GM19372 (cell line): ENCODE measurements around the gene XRCC5.
"Not testable (repeated sequence)": the region's sequence is repeated elsewhere in the genome, so short reads cannot be mapped to it uniquely, and the experiment has no call there.

Experiments used
- ATAC-seq: cut with Tn5 transposase; IDR thresholded peaks from one replicate; pipeline ENCODE4 v1.9.1; 2021; ENCODE audit warnings: mild to moderate bottlenecking, low read depth, moderate library complexity; ENCODE audit not compliant: unreplicated experiment

Gene XRCC5

DNA sequence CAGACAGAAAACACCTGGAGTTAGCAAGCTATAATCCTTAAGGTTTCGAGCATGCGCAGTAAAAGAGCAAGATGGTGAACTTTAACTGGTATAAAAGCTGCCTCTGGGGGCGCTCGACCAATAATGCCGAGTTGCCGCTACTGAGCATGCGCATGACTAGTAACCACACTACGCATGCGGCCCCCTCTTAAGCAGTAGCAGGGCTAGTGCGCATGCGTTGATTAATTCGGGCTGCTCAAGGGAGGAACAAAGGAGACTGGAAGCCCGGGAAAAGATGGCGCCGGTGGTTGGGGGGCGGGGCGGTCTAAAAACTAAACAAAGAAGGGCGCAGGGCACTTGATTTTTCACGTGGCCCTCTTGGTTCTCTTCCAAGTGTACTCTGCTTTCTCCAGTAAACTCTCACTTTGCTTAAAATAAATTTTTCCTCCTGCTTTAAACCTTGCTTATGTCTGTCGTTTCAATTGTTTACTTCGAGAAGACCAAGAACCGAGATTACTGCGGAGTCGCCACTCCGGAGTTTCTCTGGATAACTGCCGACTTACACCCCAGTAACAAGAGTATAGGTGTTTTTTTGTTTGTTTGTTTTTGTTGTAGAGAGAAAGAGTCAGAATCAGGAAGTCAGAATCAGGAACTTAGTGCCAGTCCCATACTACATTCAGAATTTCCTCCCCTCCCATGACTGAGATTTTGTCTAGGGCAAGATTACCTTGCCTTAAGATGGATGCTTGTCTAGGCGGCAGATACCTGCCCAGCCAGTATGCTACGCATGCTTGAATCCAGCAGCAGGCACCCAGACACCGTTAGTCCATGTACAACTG, 5.8 kb downstream of the XRCC5 start:
- ATAC-seq, result peak; percentile 60

DNA sequence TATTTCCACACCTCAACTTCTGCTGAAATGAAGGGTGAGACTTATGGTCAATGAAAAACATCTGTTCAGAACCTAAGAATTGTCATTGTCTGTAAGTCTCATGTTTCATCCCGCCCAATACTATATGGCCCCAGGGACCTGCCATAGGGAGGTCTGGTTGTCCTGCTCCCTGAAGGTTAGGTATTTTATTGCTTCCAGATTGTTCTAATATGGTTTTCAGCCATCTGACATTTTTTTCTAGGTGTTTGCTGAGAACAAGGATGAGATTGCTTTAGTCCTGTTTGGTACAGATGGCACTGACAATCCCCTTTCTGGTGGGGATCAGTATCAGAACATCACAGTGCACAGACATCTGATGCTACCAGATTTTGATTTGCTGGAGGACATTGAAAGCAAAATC, 7.3 kb downstream of the XRCC5 start:
- ATAC-seq, result no peak

DNA sequence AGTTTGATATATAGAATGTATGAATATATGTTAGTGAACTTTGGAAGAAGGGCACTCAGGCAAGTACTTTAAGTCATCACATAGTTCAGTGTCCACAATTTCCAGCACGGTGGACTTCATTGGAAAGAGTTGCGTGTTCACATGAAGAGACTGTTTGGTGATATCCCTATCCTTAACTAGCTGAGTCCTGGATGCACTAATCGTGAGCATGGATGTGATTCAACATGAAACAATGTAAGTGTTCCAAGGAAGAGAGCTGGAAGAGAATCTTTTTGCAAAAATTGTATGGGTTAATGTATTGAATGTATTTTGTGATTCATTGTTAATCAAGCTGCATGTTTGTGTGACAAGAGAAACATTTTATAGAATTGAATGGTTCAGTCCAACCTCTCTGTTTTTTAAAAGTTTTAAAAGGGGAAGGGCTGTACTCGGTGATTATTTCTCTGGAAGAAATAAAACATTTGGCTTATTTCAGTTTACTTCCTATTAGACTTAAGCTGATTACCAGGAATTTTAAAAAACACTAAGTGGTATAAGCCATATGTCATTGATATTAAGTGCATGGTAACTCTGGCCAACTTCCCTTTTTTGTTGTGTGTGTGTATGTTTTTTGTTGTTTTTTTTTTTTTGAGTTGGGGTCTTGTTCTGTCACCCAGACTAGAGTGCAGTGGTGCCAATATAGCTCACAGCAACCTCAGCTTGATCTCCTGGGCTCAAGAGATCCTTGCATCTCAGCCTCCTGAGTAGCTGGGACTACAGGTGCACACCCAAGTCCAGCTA, 8.6 kb downstream of the XRCC5 start:
- ATAC-seq, result no peak

DNA sequence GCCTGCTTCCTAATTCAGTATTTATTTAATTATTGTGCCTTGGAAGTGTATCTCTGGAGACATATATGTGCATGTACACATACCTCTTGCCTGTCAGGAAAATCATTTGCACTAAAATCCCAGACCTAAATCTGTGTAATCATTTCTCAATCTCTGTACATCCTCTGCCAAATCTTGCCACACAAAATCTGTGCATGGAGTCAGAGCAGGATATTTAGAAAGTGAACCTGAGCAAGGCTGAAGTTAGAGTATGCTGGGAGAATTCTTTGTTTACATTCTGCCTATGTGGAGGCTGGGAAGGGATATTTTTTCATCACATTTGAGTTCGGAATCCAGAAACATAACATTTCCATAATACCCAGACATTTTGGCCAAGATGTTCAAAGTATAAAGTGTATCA, 9.3 kb downstream of the XRCC5 start:
- ATAC-seq, result no peak

DNA sequence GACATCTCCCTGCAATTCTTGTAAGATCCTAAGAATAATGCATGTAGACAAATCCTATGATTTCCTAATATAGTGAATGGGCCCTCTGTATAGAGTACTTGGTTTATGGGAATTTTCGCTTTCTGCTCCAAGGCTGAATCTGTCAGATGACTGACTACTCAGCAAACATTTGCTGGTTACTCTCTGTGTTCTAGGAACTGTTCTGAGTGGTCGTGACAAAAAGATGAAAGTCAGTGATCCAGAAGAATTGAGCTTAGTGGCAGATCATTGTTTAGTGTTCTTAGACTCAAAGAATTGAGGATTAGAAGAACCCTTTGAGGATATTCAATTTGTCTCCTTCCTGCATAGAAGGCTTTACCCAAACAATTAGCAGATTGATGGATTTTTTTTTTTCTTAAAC, 10.0 kb downstream of the XRCC5 start:
- no peak for ATAC-seq

DNA sequence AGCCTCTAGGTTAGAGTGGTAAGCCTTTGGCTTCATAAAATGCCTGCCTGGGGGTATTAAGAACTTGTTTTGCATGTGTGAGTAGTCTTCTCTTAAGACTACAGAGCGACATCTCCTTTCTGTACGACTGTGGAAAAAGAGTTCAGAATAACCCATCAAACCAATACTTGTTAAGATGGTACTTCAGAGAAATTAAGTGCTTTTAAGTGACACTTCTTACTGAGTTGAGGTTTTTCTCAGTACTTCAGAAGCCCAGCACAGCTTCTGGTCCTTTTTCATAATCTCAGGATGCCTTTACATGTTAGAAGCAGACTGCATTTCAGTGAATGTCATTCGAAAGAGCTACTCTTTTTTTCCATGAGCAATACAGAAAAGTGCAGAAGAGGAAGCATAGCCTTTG, 10.8 kb downstream of the XRCC5 start:
- ATAC-seq, result no peak

DNA sequence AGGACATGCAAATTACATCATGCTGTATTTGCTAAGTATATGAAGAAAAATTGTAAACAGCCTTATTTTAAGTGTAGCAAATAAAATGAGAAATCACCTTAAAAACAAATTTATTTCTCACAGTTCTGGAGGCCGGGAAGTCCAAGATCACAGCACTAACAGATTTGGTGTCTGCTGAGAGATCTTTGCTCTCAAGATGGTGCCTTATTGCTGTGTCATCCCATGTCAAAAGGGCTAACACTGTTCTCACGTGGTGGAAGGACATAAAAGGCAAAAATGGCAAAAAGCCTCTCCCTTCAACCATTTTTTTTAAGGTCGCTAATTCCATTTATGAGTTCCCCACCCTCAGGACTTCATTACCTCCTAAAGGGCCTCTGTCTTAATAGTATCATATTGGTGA, 12.1 kb downstream of the XRCC5 start:
- ATAC-seq, result no peak

DNA sequence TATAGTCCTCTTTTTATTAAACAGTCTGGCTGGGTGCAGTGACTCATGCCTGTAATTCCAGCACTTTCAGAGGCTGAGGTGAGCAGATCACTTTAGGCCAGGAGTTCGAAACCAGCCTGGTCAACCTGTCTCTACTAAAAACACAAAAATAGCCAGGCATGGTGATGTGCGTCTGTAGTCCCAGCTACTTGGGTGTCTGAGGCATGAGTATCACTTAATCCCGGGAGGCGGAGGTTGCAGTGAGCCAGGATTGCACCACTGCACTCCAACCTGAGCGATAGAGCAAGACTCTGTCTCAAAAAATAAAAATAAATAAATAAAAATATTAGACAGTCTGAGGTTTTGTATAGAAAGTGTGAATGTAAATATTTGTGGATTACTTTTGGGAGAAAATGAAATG, 17.8 kb downstream of the XRCC5 start:
- ATAC-seq, result no peak

DNA sequence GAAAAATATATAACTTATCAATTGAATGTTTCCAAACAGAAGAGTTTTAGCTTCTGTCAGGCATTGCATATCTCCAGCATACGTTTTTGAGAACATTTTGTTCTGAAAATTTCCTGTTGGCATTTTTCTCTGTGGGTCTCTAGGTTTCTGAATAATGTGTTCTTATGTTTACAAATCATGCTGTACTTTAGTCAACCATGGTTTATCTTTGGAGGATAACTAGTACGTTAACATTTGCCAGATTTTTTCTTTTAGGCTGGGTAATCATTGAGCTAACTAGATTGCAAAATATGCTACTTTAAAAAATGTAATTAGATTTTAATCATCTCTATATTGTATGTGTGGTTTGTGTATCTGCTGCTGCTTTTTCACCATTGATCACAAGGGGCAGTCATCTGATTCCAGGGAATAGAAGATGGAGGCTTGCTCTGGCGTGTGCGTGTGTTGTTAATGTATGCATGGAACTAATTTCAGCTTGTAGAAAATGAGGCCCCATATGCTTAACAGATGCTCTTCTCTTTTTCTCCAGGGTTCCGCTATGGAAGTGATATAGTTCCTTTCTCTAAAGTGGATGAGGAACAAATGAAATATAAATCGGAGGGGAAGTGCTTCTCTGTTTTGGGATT, 21.3 kb downstream of the XRCC5 start:
- ATAC-seq, result no peak

DNA sequence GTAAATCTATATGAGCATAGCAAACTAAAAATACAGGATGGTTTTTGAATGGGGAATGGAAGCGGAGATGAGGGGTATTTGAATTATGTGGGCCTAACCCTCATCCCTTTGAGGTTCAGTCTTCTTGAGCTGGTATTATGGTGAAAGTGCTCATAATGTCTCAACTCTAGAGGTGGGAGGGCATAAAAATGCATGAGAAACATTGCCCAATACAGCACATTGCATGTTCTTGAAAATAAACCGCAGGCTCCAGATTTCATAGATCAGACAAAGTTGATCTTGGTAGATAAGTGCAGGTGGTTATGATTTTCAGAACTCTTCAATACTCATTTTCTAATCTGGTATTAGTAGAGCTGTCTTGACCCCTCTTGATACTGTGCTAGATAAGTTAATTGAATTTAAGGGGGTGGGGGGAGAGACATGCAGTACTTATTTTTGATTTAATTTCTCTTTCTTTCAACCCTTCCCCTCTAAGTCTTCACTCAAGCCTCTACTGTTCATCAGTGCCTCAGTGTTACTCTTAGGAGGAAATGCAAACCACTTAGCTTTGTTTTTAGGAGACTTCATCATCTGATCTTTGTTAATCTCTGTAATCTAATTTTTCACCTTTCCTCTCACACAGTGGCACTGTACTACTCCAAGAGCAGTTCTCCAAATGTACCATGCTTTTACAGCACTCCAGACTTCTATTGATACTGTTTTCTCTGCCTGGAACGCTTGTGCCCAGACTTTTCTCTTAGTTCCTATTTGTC, 22.2 kb downstream of the XRCC5 start:
- ATAC-seq, result no peak

DNA sequence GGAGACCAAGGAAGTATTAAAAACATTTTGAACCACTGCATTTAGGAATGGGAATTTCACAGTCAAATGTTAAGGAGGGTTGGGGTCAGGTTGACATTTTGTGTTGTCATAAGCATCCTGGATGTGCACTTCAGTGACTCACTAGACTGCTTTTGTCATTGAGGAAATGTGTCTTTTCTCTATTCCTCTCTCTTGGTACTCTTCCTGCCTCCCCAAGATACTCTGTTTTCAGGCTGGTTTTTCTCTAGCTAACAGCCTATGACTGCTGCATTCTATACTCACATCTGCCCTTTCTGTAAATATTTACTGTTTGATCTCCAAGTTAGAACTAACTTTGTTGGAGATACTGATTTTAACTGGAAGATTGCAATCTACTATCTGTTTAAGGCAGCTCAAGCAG, 23.4 kb downstream of the XRCC5 start:
- ATAC-seq, result no peak

DNA sequence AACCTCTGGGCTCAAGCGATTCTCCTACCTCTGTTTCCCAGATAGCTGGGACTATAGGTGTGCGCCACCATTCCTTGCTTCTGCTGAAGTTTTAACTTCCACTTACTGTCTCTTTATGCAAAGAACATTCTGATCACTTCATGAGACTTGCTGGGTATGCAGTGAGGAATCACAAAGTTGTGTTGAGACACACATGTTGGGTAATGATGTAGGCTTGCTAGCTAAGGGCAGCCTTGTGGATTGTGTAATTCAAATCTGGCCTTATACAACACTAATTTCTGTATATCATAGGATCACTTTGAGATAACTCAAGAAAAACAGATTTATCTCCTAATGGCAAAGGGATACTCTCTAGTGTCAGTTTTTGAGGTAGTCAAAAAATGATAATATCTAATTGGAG, 24.2 kb downstream of the XRCC5 start:
- ATAC-seq, result no peak

DNA sequence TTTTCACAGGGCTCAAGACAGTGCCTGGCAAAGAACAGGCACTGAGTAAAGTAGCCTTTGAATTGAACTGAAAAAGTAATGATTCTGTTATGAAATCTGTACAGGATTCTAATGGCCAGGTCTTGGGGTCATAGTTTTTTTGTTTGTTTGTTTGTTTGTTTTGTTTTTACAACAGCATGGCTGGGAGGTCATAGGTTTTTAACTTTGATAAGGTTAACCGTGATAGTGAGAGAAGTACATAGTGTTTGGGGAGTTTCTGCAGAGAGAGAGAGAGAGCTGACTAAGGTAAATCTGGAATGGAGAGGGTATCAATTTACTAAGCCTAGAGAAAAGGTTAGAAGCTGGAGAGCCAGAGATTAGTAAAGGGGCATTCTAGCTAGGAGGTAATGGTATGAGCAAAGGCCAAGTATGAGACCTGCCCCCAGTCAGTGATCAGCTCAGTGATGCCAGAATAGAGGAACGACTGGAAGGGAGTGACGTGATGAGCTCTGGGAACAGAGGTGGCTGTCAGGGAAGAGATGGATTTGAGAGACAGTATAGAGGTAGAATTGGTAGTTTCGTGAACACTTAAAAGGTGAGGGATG, 25.9 kb downstream of the XRCC5 start:
- ATAC-seq, result no peak

DNA sequence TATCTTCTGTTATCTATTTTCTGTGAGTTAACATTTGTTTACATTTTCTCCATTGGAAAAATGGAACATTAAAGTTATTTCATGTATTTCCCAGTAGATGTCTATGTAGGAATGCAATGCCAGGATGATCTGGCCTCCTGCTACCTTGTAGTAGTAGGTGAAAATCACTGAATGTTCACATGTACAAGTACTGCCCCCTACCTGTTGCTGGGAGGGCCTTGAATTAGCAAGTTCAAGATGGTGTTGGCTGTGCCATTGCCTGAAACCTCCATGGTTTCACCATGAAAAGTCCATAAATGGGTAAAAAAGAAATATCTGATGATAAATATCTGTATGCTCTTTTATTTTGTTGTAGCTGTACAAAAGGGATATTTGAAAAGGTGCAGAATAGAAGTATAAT, 30.7 kb downstream of the XRCC5 start:
- no peak for ATAC-seq

DNA sequence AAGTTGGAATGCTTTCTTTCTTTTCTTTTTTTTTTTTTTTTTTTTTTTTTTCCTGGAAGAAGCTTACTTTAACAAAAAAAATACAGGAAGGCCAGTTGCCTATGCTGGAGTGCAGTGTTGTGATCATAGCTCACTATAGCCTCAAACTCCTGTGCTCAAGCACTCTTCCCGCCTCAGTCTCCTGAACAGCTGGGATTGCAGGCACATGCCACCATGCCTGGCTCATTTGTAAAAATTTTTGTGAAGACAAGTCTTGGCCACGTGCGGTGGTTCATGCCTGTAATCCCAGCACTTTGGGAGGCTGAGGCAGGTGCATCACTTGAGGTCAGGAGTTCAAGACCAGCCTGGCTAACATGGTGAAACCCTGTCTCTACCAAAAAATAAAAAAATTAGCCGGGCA, 32.4 kb downstream of the XRCC5 start:
- not testable (repeated sequence) for ATAC-seq

DNA sequence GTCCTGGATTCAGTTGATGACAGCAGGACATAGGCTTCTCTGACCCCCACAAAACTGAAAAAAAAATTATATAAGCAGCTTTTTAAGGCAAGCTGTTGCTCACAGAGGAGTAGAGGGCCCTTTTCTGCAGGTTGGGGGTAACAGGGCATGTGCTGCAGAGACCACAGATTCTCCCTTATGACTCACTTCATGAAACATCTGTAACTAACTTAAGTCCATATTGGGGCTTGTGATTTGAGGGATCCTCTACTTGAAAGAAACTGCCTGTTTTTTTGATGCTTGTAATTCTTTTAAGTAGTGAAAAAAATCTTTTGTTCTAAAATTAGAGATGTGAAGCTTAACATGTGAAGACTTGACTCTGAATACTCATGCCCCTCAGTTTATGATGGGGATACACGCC, 33.4 kb downstream of the XRCC5 start:
- ATAC-seq, result peak; percentile 94

DNA sequence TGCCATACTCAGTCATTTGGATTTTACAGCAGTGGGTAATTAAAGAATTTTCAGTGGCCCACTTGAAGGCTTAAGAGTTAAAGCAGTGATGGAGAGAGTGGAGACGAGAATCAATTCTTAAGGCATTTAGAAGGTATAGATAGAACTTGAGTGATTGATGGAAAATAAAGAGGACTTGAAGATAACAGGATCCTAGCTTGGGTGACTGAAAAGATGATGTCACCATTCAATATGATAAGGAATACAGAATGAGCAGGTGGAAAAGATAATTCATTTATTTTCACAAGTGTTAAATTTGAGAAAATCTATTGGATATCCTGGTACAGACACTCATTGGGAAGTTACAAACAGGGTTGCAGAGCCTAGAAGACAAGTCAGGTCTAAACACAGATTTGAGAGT, 35.2 kb downstream of the XRCC5 start:
- no peak for ATAC-seq

DNA sequence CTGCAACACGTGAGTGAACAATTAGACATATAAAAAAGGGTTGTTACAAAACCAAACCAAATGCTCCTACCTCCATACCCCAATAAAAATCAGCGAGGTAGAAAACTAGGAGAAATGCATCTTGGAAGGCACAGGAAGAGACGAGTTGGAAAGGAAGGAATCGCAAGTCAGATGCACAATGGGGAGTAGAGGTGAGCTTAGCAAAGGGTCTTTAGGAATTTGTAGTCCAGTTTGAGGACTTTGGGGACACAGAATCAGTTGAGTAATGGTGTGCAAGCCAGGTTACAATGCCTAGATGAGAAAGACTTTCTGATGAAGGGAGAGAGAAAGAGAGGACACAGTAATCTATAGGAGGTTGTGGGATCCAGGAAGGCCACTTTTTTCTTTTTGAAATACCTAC, 35.7 kb downstream of the XRCC5 start:
- ATAC-seq, result no peak

DNA sequence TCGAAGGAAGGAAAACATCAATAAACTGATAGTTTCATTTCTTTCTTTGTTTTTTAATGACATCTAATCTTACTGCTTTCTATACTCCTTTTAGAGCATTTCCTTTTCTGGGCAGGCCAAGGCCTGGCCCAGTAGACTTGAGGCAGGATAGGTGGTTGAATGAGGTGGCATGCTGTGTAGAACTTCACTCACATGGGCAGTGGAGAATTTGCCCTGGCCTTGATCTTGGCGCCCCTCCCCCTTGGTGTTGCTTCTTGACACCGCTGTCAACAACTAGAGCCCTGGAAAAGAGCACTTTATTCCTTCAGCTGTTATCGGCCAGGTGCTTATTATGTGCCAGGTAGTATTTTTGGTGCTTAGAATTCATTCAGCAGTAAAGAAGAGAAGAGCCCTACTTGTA, 37.4 kb downstream of the XRCC5 start:
- ATAC-seq, result no peak
